Activated CD8-positive, alpha-beta memory T cell treated with anti-CD3 and anti-CD28 coated beads for 48 hours (primary cell): ENCODE results near the gene TCHP.
"Not testable (repeated sequence)": the region's sequence is repeated elsewhere in the genome, so short reads cannot be mapped to it uniquely, and the experiment has no call there.

Experiments used
- DNase-seq, 3 experiments: peaks; one replicate each; pipeline ENCODE4 v3.0.0-alpha.2; 2020; ENCODE audit warnings: low read depth in 2 of 3, low spot score in 2 of 3

Gene TCHP, protein sequence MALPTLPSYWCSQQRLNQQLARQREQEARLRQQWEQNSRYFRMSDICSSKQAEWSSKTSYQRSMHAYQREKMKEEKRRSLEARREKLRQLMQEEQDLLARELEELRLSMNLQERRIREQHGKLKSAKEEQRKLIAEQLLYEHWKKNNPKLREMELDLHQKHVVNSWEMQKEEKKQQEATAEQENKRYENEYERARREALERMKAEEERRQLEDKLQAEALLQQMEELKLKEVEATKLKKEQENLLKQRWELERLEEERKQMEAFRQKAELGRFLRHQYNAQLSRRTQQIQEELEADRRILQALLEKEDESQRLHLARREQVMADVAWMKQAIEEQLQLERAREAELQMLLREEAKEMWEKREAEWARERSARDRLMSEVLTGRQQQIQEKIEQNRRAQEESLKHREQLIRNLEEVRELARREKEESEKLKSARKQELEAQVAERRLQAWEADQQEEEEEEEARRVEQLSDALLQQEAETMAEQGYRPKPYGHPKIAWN

DNA sequence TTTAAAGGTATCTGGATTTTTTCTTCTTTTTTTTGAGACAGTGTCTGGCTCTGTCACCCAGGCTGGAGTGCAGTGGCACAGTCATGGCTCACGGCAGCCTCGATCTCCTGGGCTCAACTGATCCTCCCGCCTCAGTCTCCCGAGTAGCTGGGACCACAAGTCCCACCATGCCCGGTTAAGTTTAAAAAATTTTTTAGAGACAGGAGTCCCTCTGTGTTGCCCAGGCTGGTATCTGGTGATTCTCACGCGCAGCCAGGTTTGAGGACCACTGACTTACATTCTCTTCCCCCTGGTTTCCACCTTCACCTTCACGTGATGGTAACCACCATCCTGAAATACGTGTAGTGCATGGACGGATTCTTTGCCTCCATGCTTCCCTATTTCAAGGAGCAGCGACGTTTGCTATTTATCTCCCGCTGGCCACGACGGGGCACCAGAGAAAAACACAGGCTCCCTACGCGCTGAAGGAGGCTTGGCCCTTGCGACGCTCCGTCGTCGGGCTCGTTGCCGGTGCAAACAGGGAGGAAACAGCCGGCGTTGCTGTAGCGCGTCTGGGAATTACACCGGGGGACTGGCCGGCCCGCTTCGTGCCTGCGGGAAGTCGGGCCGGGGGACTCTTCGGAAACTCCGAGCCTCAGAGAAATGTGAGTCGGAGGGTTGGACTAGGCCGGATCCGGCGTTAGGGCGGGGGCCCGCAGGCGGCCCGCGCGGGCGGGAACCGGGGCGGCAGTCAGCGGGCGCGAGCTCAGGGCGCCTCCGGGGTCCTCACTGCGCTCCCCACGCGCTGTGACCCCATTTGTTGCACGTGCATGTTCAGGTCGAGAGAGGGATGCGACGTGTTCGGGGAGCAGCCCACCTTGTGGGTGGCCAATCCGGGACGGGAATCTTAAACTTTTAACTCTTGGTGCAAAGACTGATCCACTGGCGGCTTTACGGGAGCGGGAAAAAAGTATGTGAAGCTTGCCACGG is at the start of gene TCHP:
TSS of gene TCHP (plus strand) at position 492 of the 969 bp plus-strand sequence. CDS start 2,753 bp downstream, outside the sequence.
- DNase-seq: peak; percentile 40 to 55 (median 54)

DNA sequence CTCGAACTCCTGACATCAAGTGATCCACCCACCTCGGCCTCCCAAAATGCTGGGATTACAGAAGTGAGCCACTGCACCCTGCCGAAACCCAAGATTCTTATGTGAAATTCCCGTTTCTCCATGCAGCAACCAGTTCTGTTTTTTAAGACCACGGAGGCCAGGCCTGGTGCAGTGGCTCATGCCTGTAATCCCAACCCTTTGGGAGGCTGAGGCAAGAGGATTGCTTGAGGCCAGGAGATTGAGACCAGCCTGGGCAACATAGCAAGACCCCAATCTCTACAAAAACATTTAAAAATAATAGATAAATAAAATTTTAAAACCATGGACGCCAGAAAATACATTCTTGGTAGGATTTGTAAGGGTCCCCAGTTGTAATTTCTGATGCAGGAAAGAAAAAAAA is 49.6 kb upstream of the TCHP start:
- not testable (repeated sequence) for DNase-seq

DNA sequence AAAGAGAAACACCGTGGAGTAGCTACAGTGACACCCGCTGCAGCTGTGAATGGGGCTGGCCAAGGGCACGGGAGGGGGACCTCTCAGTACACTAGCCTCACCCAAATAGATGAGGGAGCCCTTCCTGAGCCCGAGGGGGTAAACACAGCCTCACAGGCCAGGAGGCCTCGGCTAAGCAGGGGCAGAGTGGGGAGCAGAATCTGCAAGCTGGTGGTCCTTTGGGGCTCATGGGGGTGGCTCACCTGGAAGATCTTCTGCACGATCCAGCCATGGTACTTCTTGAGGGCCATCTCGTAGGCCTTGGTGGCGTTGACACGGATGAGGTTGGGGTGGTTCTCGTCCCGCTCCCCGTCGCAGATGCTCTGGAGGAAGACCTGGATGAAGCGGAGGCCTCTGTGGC is 44.7 kb upstream of the TCHP start:
- no peak for DNase-seq

DNA sequence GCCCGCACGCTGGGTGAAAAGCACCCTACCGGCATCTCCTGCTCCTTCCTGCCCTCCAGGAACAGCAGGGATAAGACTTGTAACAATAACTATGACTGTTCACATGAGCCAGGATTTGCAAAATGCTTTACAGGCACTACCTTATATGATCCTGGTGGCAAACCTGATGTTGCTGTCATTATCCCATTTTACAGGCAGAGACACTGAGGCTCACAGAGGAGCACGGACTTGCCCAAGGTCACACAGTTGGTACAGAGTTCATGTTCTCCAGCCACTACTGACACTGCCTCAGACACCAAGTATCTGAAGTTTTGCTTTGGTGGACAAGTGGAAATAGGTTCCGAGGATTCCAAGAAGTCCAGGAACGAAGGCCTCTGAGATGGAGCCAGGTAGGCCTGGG is 42.4 kb upstream of the TCHP start:
- no peak for DNase-seq

DNA sequence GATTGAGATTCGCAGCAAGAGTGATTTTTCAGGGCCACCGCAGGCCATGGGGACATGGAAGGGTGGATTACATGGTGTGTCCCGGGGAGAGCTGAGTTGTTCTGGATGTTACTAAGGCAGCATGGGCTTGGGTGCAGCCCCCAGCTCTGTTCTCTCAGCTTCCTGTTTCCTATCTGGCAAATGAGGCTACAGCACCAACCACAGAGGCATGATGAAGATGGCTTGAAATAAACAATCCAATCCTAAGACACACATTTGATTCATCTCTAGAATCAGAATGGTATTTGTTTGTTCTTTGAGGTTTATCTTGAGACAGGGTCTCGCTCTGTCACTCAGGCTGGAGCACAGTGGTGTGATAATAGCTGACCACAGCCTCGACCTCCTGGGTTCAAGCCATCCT is 41.3 kb upstream of the TCHP start:
- no peak for DNase-seq

DNA sequence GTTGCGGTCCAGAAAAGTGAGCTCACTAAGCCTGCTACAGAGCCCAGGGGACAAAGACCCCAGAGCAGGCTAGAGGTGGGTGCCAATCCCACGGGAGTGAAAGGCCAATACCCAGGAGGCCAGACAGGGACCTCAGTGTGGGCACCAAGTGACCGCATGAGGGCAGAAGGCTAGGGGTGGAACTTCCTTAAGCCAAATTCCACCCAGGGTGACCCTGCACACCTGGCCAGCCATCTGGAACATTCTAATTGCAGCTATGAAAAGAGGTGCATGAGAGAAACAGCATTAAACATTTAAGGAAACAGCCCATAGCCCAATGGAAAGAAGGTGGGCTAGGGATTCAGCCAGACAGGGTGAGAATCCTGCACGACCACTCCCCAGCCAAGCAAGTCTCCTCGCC is 39.1 kb upstream of the TCHP start:
- DNase-seq: no peak

DNA sequence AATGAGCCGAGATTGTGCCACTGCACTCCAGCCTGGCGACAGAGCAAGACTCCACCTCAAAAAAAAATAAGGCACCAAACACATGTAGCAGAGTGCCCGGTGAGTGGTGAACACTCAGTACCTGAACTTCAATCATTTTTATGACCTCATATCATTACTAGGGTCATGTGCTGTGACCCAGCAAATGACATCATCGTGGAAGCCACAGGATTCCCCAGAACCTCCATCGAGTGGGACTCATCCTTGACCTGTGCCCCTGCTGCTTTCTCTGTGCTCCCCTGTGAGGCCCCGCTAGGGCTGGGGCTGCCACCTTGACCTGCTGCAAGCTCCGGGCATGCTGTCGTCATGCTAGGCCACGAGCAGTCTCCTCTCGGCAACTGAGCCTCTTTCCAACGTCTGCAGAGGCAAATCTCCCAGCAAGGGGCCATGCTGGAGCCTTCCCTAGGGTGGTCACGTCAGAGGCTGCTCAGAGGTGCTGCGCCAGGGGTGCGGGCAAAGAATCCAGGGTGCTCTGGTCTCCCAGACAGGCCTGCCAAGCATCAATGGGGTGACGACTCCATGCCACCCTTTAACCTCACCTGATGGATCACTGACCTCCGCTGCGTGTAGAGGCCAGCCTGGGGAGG is 38.3 kb upstream of the TCHP start:
- DNase-seq: no peak

DNA sequence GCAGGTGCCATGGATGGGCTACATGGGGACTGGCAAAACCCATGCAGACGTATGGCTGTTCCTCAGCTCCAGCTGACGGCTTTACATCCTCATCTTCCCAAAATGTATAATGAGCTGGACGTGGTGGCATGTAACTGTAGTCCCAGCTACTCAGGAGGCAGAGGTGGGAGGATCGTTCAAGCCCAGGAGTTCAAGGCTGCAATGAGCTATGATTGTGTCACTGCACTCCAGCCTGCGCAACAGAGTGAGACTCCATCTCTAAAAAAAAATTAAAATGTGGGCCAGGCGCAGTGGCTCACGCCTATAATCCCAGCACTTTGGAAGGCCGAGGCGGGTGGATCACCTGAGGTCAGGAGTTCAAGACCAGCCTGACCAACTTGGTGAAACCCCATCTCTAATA is 37.6 kb upstream of the TCHP start:
- DNase-seq: not testable (repeated sequence)

DNA sequence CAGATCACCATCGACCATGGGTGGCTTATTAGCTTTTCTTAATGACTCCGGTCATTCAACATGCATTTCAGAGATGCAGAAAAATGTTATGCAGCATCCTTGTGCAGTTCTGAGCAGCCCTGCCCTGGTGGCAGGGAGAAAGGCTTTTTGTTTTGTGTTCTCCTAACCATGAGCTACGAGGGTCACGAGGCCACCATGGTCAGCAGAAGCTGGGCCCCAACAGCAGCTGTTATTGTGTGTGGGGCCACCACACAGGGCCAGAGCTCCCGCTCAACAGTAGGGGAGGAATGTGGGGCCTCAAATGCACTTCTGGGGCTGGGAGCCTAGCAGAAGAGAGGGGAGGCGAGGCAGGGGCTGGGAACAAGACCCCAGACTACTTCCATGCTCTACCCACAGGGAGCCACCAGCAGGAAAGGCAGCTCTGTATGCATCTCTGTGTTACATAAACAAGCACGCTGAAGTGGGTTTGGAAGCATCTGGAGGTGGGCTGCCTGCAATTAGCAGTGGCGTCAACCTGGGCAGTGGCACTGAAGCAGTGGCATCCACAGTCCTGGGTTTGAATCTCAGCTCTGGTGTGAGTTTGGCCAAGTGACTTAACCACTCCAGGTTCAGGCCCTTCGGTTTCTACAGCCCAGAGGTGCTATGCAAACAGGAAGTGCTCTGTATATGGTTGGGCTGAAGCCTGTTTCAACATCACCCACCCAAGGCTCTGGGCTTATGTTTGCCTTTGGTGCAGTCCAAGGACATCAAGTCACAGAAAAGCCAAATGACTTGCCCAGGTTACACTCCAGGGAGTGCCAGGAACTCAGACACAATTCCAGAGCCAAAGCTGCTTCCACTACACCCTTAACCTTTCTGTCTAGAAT is 36.0 kb upstream of the TCHP start:
- DNase-seq: no peak

DNA sequence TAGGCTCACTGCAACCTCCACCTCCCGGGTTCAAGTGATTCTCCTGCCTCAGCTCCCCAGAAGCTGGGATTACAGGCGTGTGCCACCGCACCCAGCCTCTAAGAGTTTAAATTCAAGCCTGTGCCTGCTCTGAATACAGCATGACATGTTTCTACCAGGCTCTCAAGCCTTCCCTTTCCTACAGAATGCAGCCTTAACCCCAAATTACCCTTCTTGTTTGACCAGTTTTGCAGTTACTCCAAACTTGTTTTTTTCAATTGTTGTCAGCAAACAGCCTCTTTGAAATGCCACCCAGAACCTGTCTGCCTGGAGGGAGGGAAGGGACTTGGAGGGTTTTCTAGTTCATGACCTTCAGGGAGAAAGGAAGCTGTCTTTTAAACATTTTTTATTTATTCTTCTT is 35.2 kb upstream of the TCHP start:
- no peak for DNase-seq

DNA sequence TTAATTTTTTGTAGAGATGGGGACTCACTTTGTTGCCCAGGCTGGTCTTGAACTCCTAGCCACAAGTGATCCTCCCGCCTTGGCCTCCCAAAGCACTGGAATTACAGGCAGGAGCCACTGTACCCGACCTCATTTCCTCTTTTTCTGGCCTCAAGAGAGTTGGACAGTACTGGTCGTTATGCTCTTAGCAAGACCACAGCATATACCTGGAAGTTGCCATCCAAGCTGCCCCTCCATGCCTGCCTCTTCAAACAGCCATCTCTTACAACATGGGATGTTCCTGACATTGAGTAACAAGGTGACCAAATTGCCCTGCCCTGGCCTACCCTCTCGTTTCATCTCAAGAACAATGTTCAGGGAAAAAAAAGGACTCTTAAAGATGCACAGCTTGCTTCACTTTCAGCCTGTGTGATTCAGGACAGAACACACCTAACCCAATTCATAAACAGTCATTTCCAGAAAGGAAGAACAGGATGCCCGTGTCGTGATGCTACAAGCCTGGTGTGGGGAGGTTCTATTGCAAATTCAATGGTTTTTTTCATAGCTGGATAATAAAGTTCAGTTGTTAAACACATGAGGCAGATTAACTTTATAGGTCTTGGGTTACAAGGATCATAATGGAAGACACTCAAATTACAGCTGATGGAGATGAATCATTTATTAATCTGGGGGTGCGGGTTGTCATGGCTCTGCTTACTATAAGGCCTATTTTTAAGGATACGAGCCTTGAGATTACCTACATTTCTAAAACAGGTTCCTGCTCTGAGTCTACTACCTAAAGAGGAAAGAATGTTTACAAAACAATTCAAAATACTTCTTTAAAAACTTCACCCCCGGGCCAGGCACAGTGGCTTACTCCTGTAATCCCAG is 31.7 kb upstream of the TCHP start:
- DNase-seq: no peak

DNA sequence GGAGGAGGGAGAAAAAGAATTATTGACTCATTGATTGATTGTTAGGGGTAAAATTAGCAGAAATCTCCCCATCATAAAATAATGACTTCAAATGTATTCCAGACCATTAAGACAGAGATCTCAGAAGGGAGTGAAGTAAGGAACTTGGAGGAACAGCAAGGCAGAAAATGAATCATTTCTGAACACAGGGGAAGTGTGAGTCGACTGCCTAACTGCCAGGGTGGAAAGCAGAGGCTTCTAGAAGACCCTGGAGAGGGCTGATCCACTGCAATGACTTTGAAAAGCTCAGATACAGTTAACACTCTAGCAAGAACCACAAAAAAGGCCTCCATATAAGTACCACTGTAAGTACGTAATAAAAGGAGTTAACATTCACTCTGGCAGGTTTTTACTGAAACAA is 29.4 kb upstream of the TCHP start:
- DNase-seq: no peak

DNA sequence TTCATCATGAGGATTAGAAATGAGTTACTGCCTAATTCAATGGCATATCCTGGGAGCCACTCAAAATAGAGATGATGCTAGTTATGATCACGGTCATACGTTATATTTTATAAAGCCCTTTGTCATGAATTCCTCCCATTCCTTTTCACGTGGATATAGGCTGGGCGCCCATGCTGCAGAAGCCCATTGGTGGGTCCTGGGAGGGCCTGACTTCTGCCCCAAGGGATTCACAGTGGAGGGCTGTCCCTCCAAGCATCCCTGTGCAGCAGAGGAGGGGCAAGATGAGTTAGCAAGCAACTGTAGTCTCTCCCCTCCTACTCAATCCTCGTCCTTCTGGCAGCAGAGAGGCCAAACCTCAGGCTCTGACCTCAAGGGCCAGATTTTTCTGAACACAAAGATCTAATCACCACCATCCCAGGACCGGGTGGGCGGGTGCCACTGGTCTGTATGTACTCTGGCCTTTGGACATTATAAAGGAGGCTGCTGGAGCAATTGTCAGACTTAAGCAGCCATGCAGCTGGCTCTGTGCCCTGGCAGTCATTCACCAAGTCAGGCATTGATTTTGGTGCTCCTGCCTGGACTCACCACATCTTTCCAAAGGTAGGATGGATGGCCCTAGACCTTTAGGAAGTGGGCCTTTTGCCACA is 28.3 kb upstream of the TCHP start:
- no peak for DNase-seq

DNA sequence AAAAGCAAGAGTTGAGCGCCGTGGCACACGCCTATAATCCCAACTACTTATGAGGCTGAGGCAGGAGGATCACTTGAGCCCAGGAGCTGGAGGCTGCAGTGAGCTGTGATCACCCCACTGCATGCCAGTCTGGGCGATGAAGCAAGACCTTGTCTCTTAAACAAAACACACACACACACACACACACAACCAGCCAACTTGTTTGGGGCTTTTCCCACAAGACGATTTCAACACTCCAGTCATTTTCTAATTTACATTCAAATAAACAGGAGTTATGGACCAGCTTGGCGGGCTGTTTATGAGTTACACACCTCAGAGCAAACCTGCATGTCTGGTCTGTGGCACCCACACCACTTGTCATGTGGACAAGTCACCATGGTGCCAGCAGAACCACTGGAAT is 26.4 kb upstream of the TCHP start:
- DNase-seq: no peak

DNA sequence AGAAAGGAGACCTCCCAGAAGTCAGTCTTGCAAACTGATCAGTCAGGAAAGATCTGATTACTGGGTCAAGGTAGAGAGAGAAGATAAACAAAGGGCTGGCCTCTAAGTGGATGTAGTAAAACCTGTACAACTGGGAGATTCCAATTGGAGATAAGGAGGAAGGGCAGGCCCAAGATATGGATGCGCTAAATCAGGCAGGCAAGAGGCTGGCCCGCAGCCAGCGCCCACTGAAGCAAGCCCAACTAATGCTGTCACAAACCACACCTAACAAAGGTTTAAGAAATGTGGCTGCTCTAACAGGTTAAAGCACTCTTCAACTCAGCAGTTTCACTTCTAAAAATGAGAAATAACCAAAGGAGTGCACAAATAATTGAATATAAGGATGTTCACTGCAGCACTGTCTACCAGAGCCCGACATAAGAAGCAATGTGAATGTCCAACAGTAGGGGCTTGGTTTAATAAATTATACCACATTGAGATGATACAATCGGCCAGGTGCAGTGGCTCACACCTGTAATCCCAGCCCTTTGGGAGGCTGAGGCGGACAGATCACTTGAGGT is 24.4 kb upstream of the TCHP start:
- no peak for DNase-seq

DNA sequence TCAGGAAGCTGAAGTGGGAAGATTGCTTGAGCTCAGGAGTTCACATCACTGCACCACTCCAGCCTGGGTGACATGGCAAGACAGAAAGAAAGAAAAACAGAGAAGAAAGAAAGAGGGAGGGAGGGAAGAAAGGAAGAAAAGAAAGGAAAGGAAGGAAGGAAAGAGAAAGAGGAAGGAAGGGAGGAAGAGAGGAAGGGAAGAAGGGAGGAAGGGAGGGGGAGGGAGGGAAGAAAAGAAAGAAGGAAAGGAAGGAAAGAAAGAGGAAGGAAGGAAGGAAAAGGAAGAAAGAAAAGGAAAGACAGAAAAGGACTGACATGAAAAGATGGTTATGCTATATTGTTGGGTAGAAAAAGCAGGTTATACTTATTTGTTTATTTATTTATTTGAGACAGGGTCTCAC is 23.7 kb upstream of the TCHP start:
- no peak for DNase-seq

DNA sequence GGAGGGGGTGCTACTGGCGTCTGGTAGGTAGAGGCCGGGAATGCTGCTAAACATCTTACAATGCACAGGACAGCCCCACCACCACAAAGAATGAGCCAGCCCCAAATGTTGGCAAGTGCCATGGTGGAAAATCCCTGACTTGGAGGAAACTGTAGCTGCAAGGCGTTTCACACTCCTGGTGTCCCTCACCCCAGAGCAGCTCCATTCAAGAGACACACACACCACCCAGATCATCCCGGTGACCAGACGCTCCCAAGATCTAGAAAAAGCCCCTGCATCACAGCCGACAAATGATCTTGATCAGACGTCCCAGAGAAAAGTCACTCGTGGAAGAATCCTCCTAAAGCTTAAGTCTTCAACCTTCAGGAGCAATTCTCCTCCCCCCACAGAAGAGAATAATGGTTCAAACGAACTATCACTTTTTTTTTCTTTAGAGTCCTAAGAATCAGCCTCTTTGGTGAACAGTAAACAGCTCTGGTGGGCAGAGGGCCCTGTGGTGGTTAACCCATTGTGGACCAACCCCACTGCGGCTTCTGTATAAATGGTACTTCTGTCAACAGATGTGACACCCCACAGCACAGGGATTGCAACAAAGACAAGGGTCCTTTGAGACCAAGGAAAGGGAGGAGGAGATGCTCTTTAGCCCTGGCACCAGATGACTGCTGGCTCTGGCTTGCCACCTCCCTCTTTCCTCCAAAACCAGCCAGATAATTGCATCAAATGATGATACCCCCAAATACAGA is 22.4 kb upstream of the TCHP start:
- DNase-seq: no peak

DNA sequence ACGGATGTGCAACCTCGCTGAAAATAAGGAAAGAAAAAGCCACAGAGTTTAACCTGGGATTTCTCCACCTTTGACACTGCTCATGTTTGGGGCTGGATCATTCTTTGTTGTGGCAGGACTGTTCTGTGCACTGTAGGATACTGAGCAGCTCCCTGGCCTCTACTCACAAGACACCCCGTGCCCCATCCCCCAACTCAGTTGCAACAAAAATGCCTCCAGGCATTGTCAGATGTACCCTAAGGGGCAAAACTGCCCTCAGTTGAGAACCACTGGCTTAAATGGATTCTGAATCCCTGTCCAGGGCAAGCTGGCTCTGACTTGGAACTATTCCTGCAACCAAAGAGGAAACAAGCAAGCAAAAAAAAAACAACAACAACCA is 21.8 kb upstream of the TCHP start:
- no peak for DNase-seq
